ENCODE measurements around the gene CACNA2D1.

CACNA2D1 gene

DNA sequence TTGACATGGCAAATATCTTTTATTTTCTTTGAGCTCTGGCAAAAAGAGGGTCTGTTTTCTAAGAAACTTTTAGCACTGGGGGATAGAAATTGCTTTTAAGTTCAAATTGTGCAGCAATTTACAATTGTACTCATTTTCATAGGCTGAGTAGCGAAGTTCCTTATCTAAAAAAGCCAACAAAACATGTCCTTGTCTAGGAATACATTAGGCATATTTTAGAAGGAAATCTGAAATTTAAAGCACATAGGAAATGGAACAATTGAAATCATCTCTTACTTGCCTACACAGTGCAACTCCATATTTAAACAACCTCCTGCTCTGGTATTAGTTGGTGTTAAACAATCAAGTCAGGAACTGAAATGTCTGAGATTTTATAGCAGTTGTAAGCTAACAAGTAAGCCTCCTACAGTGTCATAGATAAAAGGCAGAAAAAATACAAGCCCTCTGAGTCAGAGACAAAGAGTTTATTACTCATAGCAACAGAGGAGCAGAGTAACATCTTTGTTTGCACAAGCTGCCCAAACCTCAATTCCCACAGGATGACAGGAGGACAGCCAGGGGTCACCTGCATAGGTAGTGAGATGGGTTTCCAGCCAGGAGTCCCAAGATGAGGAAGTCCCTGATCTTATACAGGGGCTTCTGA lies 393.6 kb downstream of the CACNA2D1 start:
- TF ChIP-seq POLR2AphosphoS5 (IDR thresholded peaks at IDR 0.05; ENCODE audit: low read depth, low read length) (no peak), FOXP2 (optimal IDR thresholded peaks at IDR 0.05; ENCODE audit: borderline replicate concordance, extremely low read depth, extremely low read length, insufficient read depth) (no peak), SIN3A (IDR thresholded peaks at IDR 0.05; ENCODE audit: borderline replicate concordance, insufficient read depth, low read length) (no peak), TAF1 (IDR thresholded peaks at IDR 0.05; ENCODE audit: borderline replicate concordance, insufficient read depth, low read length) (no peak)
- TF ChIP-seq, protein P1, sequence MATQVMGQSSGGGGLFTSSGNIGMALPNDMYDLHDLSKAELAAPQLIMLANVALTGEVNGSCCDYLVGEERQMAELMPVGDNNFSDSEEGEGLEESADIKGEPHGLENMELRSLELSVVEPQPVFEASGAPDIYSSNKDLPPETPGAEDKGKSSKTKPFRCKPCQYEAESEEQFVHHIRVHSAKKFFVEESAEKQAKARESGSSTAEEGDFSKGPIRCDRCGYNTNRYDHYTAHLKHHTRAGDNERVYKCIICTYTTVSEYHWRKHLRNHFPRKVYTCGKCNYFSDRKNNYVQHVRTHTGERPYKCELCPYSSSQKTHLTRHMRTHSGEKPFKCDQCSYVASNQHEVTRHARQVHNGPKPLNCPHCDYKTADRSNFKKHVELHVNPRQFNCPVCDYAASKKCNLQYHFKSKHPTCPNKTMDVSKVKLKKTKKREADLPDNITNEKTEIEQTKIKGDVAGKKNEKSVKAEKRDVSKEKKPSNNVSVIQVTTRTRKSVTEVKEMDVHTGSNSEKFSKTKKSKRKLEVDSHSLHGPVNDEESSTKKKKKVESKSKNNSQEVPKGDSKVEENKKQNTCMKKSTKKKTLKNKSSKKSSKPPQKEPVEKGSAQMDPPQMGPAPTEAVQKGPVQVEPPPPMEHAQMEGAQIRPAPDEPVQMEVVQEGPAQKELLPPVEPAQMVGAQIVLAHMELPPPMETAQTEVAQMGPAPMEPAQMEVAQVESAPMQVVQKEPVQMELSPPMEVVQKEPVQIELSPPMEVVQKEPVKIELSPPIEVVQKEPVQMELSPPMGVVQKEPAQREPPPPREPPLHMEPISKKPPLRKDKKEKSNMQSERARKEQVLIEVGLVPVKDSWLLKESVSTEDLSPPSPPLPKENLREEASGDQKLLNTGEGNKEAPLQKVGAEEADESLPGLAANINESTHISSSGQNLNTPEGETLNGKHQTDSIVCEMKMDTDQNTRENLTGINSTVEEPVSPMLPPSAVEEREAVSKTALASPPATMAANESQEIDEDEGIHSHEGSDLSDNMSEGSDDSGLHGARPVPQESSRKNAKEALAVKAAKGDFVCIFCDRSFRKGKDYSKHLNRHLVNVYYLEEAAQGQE (IDR thresholded peaks at IDR 0.05; ENCODE audit: insufficient read depth in 1 of 2, low read depth in 2 of 2, low read length in 2 of 2) = no peak

- TF ChIP-seq SIN3A (IDR thresholded peaks at IDR 0.05; ENCODE audit: borderline replicate concordance, insufficient read depth, low read length) (no peak), POLR2AphosphoS5 (IDR thresholded peaks at IDR 0.05; ENCODE audit: low read depth, low read length) (no peak), TAF1 (IDR thresholded peaks at IDR 0.05; ENCODE audit: borderline replicate concordance, insufficient read depth, low read length) (no peak), FOXP2 (optimal IDR thresholded peaks at IDR 0.05; ENCODE audit: borderline replicate concordance, extremely low read depth, extremely low read length, insufficient read depth) (no peak)
- TF ChIP-seq, protein P1 (IDR thresholded peaks at IDR 0.05; ENCODE audit: insufficient read depth in 1 of 2, low read depth in 2 of 2, low read length in 2 of 2) = no peak
These were observed 394.1 kb downstream of the CACNA2D1 start for GRCh38 chr7:82049442-82049841.

DNA sequence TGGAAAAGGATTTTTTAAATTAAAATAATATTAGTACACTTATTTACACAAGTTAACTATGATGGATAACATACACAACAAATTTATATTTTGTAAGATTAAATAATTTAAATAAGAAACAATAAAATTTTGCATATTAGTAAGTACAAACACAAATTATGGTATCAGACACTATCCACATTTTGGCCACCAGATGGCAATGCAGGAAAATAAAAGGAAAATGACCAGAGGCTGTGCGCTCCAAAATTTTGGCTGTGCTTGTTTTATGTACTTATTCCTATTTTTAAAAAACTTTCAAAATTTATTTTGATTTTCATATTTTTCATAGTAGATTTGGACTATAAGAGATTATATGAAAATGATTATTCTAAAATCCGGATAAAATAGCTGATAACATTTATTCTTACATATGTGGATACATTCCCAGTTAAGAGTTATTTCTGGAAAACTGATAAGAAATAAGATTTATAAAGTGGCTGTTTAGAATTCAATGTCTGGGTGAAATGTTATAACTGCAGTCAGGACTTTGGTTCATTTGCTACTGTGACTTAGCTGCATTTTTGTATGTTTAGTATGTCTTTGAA lies 399.0 kb downstream of the CACNA2D1 start:
- TF ChIP-seq, protein P1 (IDR thresholded peaks at IDR 0.05; ENCODE audit: insufficient read depth in 1 of 2, low read depth in 2 of 2, low read length in 2 of 2) = no peak
- TF ChIP-seq TAF1 (IDR thresholded peaks at IDR 0.05; ENCODE audit: borderline replicate concordance, insufficient read depth, low read length) (no peak), FOXP2 (optimal IDR thresholded peaks at IDR 0.05; ENCODE audit: borderline replicate concordance, extremely low read depth, extremely low read length, insufficient read depth) (no peak), POLR2AphosphoS5 (IDR thresholded peaks at IDR 0.05; ENCODE audit: low read depth, low read length) (no peak), SIN3A (IDR thresholded peaks at IDR 0.05; ENCODE audit: borderline replicate concordance, insufficient read depth, low read length) (no peak)

- TF ChIP-seq POLR2AphosphoS5 (IDR thresholded peaks at IDR 0.05; ENCODE audit: low read depth, low read length) (no peak), SIN3A (IDR thresholded peaks at IDR 0.05; ENCODE audit: borderline replicate concordance, insufficient read depth, low read length) (no peak), TAF1 (IDR thresholded peaks at IDR 0.05; ENCODE audit: borderline replicate concordance, insufficient read depth, low read length) (no peak), FOXP2 (optimal IDR thresholded peaks at IDR 0.05; ENCODE audit: borderline replicate concordance, extremely low read depth, extremely low read length, insufficient read depth) (no peak)
- TF ChIP-seq, protein P1 (IDR thresholded peaks at IDR 0.05; ENCODE audit: insufficient read depth in 1 of 2, low read depth in 2 of 2, low read length in 2 of 2) = no peak
These were observed 404.0 kb downstream of the CACNA2D1 start for GRCh38 chr7:82039621-82040020.
